T-cell (primary cell): ENCODE results near the gene SLC24A2. TPM values are rescaled to one million over a fixed set of nuclear protein-coding genes. Genes with fewer than 3 reads are reported as not detected.

ENCODE experiments used
- ATAC-seq, 4 experiments: fragments of 200-7000 bp in 3 of 4; fragments of 150-1000 bp in 1 of 4; cut with Tn5 transposase; replicated peaks in 1 of 4; 1 replicate in 3 of 4; 2 replicates in 1 of 4; pipeline ENCODE4 v1.10.0; 2021; ENCODE audit warnings: moderate library complexity in 3 of 4, mild to moderate bottlenecking in 2 of 4, moderate number of reproducible peaks in 1 of 4
- CTCF ChIA-PET, 2 donors: fragments of 300-600 bp; sonication (Branson Sonifier 250); formaldehyde crosslinking; loops; one replicate each; lab custom pipeline; 2022; ENCODE audit warnings: antibody characterized with exemption in 2 of 2; lab: Charles Lee
- POLR2A ChIA-PET, 2 donors: fragments of 300-600 bp; sonication (Branson Sonifier 250); formaldehyde crosslinking; loops; one replicate each; lab custom pipeline; 2022; ENCODE audit warnings: antibody characterized with exemption in 2 of 2; lab: Charles Lee
- DNase-seq, 35 experiments: peaks; one replicate each; pipeline versions ENCODE4 v3.0.0 to v3.0.0-alpha.2; 2013 to 2023
- H3K27ac ChIP-seq: one replicate; pipeline ENCODE4 v1.5.1; 2013; ENCODE audit warnings: low read length
- H3K27me3 ChIP-seq, 2 experiments: replicated peaks in 1 of 2; 1 replicate in 1 of 2; 2 replicates in 1 of 2; pipeline versions ENCODE4 v1.6.1 to v1.7.0; 2013; ENCODE audit warnings: low read length in 1 of 2, mixed read lengths in 1 of 2; ENCODE audit not compliant: control insufficient read depth in 2 of 2, insufficient read depth in 2 of 2; ENCODE audit errors: extremely low read depth in 1 of 2
- H3K36me3 ChIP-seq, 2 donors: 1 replicate in 1 of 2; 2 replicates in 1 of 2; pipeline versions ENCODE4 v1.6.1 to v1.7.0; 2013; ENCODE audit warnings: low read length in 1 of 2; ENCODE audit not compliant: control insufficient read depth in 2 of 2, insufficient read depth in 1 of 2; ENCODE audit errors: extremely low read depth in 1 of 2
- H3K4me1 ChIP-seq, 2 experiments: 1 replicate in 1 of 2; 2 replicates in 1 of 2; pipeline versions ENCODE4 v1.6.1 to v1.7.0; 2013; ENCODE audit warnings: low read length in 2 of 2, mixed read lengths in 1 of 2; ENCODE audit not compliant: insufficient read depth in 2 of 2, control insufficient read depth in 1 of 2; ENCODE audit errors: extremely low read depth in 1 of 2
- H3K4me3 ChIP-seq, 2 donors: 1 replicate in 1 of 2; 2 replicates in 1 of 2; pipeline versions ENCODE4 v1.5.1 to v1.7.0; 2013; ENCODE audit warnings: mild to moderate bottlenecking in 2 of 2, low read length in 1 of 2, moderate library complexity in 1 of 2; ENCODE audit not compliant: control insufficient read depth in 1 of 2; ENCODE audit errors: extremely low read depth in 1 of 2
- H3K9me3 ChIP-seq: 2 replicates; pipeline ENCODE4 v1.7.0; 2013
- H3K27ac Mint-ChIP-seq, 2 donors: one replicate each; pipeline ENCODE4 v1.8.0; 2020 to 2021; ENCODE audit warnings: mild to moderate bottlenecking in 2 of 2, mixed read lengths in 2 of 2
- H3K27me3 Mint-ChIP-seq, 2 donors: one replicate each; pipeline ENCODE4 v1.8.0; 2021 to 2022; ENCODE audit warnings: mixed read lengths in 2 of 2
- H3K36me3 Mint-ChIP-seq: one replicate; pipeline ENCODE4 v1.8.0; 2021; ENCODE audit warnings: mixed read lengths
- H3K4me1 Mint-ChIP-seq, 3 donors: one replicate each; pipeline ENCODE4 v1.8.0; 2020 to 2022; ENCODE audit warnings: mixed read lengths in 3 of 3, mild to moderate bottlenecking in 1 of 3
- H3K4me3 Mint-ChIP-seq, 3 donors: one replicate each; pipeline ENCODE4 v1.8.0; 2020 to 2022; ENCODE audit warnings: mild to moderate bottlenecking in 3 of 3, mixed read lengths in 3 of 3, moderate library complexity in 3 of 3
- H3K9me3 Mint-ChIP-seq, 3 donors: one replicate each; pipeline ENCODE4 v1.8.0; 2020 to 2022; ENCODE audit warnings: mixed read lengths in 3 of 3
- WGBS: methylation state at CpG from one replicate; pipeline ENCODE4 v1.1.5; 2013; ENCODE audit warnings: missing lambda C conversion rate; ENCODE audit not compliant: insufficient coverage; 5-methylcytosine and 5-hydroxymethylcytosine counted together
- total RNA-seq, 35 experiments: library from RNA in 6 of 35; stranded (reverse) in 6 of 35; fragments of 120-200 nt in 1 of 35; gene quantifications; one replicate each; pipeline versions ENCODE4 v1.2.1 to v1.2.4 and lab custom pipeline; 2013 to 2026

The SLC24A2 gene
- total RNA-seq, 5 donors from 2014 or later (not counting 1 experiment from before 2014, with no cell fraction given): 0.07 to 0.33 TPM; not detected in 3

- no peaks in the 10 kb centered on the region for H3K9me3 ChIP-seq
- no peak for DNase-seq
- H3K4me1 ChIP-seq: no peaks in the 10 kb centered on the region
- H3K27ac ChIP-seq: no peak overlapping the region
- H3K4me3 Mint-ChIP-seq: no peak overlapping the region
- no peaks in the 10 kb centered on the region for H3K4me1 Mint-ChIP-seq
- peaks cover 0 to 3% of the 10 kb centered on the region in 2 experiments for H3K27me3 ChIP-seq
- no peak overlapping the region for H3K4me3 ChIP-seq
- H3K36me3 Mint-ChIP-seq: no peaks in the 10 kb centered on the region
- WGBS: 40% methylated on average over 1 of the region's 5 CpGs
- H3K27me3 Mint-ChIP-seq: peaks cover 2 to 18% of the 10 kb centered on the region in 2 donors
- ATAC-seq: no peak
- H3K27ac Mint-ChIP-seq: no peak overlapping the region
- CTCF ChIA-PET: no interaction called here
- no peaks in the 10 kb centered on the region for H3K36me3 ChIP-seq
- H3K9me3 Mint-ChIP-seq: peaks cover 0 to 1% (median under 1%) of the 10 kb centered on the region in 3 donors
- POLR2A ChIA-PET: no interaction called here
Measured at GRCh38 chr9:19770973-19771372, 17.9 kb downstream of the SLC24A2 start.

- DNase-seq (no peak), ATAC-seq (no peak)
- H3K4me1 Mint-ChIP-seq: no peaks in the 10 kb centered on the region
- Histone ChIP-seq H3K9me3 (no peaks in the 10 kb centered on the region), H3K4me1 (no peaks in the 10 kb centered on the region), H3K4me3 (no peak overlapping the region), H3K27me3 (peaks cover 0 to 3% of the 10 kb centered on the region in 2 experiments), H3K27ac (no peak overlapping the region), H3K36me3 (no peaks in the 10 kb centered on the region)
- H3K4me3 Mint-ChIP-seq: no peak overlapping the region
- 76% methylated on average over 3 of the region's 3 CpGs for WGBS
- ChIA-PET CTCF (no interaction called here), POLR2A (no interaction called here)
- H3K36me3 Mint-ChIP-seq: peaks cover 3% of the 10 kb centered on the region
- no peak overlapping the region for H3K27ac Mint-ChIP-seq
- H3K27me3 Mint-ChIP-seq: peaks cover 2 to 18% of the 10 kb centered on the region in 2 donors
- H3K9me3 Mint-ChIP-seq: peaks cover 7 to 19% (median 15%) of the 10 kb centered on the region in 3 donors
Measured at GRCh38 chr9:19769213-19769612, 19.6 kb downstream of the SLC24A2 start.

- Mint-ChIP-seq H3K27me3 (peaks cover 2 to 16% of the 10 kb centered on the region in 2 donors), H3K27ac (no peak overlapping the region), H3K36me3 (peaks cover 3% of the 10 kb centered on the region), H3K4me3 (no peak overlapping the region), H3K4me1 (no peaks in the 10 kb centered on the region), H3K9me3 (peaks cover 7 to 21% (median 15%) of the 10 kb centered on the region in 3 donors)
- Histone ChIP-seq H3K4me3 (no peak overlapping the region), H3K4me1 (no peaks in the 10 kb centered on the region), H3K9me3 (no peaks in the 10 kb centered on the region), H3K27me3 (peaks cover 0 to 3% of the 10 kb centered on the region in 2 experiments), H3K36me3 (no peaks in the 10 kb centered on the region), H3K27ac (no peak overlapping the region)
- POLR2A ChIA-PET: no interaction called here
- DNase-seq (no peak), ATAC-seq (no peak)
- 82% methylated on average over 1 of the region's 1 CpG for WGBS
- CTCF ChIA-PET: no interaction called here
Measured at GRCh38 chr9:19768798-19769197, 20.0 kb downstream of the SLC24A2 start.

GRCh38 chr9:19759066-19759465 is 29.8 kb downstream of the SLC24A2 start:
- Mint-ChIP-seq H3K27me3 (peaks cover 2% of the 10 kb centered on the region in 2 donors), H3K27ac (no peak overlapping the region), H3K36me3 (no peaks in the 10 kb centered on the region), H3K9me3 (peaks cover 3 to 5% (median 5%) of the 10 kb centered on the region in 3 donors), H3K4me1 (no peaks in the 10 kb centered on the region), H3K4me3 (no peak overlapping the region)
- POLR2A ChIA-PET: no interaction called here
- 100% methylated on average over 1 of the region's 1 CpG for WGBS
- Histone ChIP-seq H3K36me3 (no peaks in the 10 kb centered on the region), H3K27me3 (no peaks in the 10 kb centered on the region), H3K4me3 (no peak overlapping the region), H3K4me1 (no peaks in the 10 kb centered on the region), H3K9me3 (no peaks in the 10 kb centered on the region), H3K27ac (no peak overlapping the region)
- ATAC-seq: no peak
- CTCF ChIA-PET: no interaction called here
- DNase-seq: no peak

GRCh38 chr9:19757745-19758144 is 31.1 kb downstream of the SLC24A2 start:
- ChIA-PET CTCF (no interaction called here), POLR2A (no interaction called here)
- peaks cover 2 to 4% of the 10 kb centered on the region in 2 donors for H3K27me3 Mint-ChIP-seq
- H3K4me3 ChIP-seq: no peak overlapping the region
- no peak overlapping the region for H3K27ac ChIP-seq
- H3K9me3 ChIP-seq: no peaks in the 10 kb centered on the region
- no peak overlapping the region for H3K4me3 Mint-ChIP-seq
- DNase-seq: no peak
- H3K4me1 Mint-ChIP-seq: no peaks in the 10 kb centered on the region
- H3K36me3 ChIP-seq: no peaks in the 10 kb centered on the region
- peaks cover 0 to 3% (median 2%) of the 10 kb centered on the region in 3 donors for H3K9me3 Mint-ChIP-seq
- no peaks in the 10 kb centered on the region for H3K27me3 ChIP-seq
- no peak for ATAC-seq
- no peak overlapping the region for H3K27ac Mint-ChIP-seq
- H3K36me3 Mint-ChIP-seq: no peaks in the 10 kb centered on the region
- H3K4me1 ChIP-seq: no peaks in the 10 kb centered on the region

- no peak for DNase-seq
- no peak overlapping the region for H3K4me3 Mint-ChIP-seq
- ChIA-PET POLR2A (interaction anchor here in 1 of 2 donors (0.6 kb wide), 1 partner anchor 152 kb away, joined by 3 read pairs; no protein-coding TSS in a partner anchor), CTCF (no interaction called here)
- H3K4me1 ChIP-seq: no peaks in the 10 kb centered on the region
- WGBS: no CpG with 5 or more reads among the region's 2 CpGs
- no peaks in the 10 kb centered on the region for H3K36me3 ChIP-seq
- no peak overlapping the region for H3K27ac Mint-ChIP-seq
- no peak overlapping the region for H3K27ac ChIP-seq
- no peaks in the 10 kb centered on the region for H3K9me3 ChIP-seq
- no peaks in the 10 kb centered on the region for H3K9me3 Mint-ChIP-seq
- peaks cover 2 to 14% of the 10 kb centered on the region in 2 donors for H3K27me3 Mint-ChIP-seq
- no peak for ATAC-seq
- H3K36me3 Mint-ChIP-seq: no peaks in the 10 kb centered on the region
- H3K4me1 Mint-ChIP-seq: peaks cover 0 to 3% (median 0%) of the 10 kb centered on the region in 3 donors
- H3K4me3 ChIP-seq: no peak overlapping the region
- no peaks in the 10 kb centered on the region for H3K27me3 ChIP-seq
Measured at GRCh38 chr9:19754921-19755320, 33.9 kb downstream of the SLC24A2 start.
